ENCODE measurements around the gene FBLN2.

GRCh38 chr3:13506239-13506638 is 42.7 kb upstream of the FBLN2 start:
- TF ChIP-seq EZH2 (IDR thresholded peaks at IDR 0.05; ENCODE audit: low read length, unreplicated experiment) (no peak), CTCF (conservative IDR thresholded peaks at IDR 0.05; ENCODE audit: low read depth, low read length) (no peak), EZH2phosphoT487 (IDR thresholded peaks at IDR 0.05; ENCODE audit: borderline replicate concordance, low read length) (no peak)

All from PC-3 (cell line).